Activated CD8-positive, alpha-beta memory T cell treated with anti-CD3 and anti-CD28 coated beads for 24 hours (primary cell): ENCODE results near the gene MAN2A1.

Experiments used
- DNase-seq: peaks from one replicate; pipeline ENCODE4 v3.0.0-alpha.2; 2020

The MAN2A1 gene

DNA sequence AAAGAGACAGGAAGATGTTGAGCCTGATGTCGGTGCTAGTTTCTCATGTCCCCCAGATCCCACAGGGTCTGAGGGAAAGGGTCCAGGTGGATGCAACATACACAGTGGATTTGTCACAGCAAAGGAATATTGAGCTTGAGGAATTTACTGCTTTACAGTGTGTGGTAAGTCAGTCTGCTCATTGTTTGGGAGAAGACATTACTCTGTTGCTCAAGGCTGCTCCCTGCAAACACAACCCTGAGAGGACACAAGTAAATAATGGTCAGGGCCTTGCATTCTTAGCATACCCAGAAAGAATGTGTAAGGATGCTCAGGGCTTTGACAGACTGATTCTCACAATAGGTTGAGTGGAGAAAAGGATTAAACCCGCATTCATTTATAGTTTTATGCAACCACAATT is 7.3 kb upstream of the MAN2A1 start:
- DNase-seq: no peak

DNA sequence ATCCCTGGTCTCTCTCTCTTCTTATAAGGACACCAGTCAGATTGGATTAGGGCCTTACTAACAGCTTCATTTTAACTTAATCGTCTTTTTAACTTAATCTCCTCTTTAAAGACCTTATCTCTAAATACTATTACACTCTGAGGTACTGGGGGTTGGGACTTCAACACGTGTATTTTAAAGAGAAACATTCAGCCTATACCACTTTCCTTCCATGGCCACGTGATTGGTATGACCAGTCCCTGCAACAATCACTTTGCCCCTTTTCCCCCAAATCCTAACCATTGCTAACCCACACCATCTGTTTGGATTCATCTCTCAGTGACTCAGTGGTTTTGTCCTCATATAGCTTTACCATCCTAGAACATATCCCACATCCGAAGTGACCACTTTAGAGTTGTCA is 3.8 kb upstream of the MAN2A1 start:
- DNase-seq: no peak

DNA sequence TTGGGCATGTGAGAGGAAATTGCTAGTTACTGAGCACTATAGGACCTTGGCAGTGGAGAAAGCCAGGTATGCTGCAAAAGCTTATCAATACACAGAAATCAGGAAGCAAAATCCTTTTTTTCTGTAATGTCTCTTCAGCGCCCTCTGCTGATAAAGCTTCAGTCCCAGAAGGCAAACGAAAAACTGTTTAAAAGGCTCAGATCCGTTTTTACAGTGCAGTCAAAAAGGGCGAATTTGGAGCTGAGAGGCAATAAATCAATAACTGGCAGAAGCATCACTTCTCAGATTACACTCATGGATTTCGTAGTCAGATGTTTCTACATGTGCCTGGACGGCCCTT is 1.1 kb upstream of the MAN2A1 start:
- DNase-seq: no peak

DNA sequence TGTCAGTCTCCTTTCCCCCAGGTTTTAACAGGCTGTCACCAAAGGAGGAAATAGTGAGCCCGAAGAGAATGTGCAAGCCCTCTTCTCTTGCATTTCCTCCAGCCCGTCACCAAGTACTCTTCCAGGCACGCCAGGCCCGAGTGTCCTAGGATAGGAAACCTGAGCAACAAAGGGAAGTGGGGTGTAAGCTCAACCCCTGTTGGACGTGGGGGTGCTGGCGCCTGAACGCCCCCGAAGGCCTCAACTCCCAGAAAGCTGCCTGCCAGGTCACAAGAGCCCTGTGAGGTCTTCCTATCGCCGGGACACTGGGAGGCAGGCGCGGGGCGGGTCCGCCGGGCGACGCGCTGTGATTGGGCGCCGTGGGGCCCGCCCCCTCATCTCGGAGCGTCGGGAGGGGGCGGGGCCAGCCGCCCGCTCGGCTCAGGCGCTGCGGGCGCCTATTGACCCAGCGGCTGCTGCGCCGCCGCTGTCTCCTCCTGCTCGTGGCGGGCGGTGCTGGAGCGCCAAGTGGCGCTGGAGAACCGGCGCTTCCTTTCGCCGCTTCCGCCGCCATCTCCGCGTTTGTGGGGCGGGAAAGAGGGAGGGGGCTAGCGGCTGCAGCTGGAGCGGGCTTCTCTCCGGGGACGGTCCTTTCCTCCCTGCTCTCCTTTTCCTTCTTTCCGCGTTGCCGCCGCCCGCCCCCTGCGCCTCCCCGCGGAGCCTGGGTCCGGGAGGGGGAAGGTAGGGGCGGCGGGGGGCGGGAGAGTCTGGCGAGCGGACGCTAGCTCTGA is 572 bp upstream of the MAN2A1 start:
- peak; percentile 90 for DNase-seq

DNA sequence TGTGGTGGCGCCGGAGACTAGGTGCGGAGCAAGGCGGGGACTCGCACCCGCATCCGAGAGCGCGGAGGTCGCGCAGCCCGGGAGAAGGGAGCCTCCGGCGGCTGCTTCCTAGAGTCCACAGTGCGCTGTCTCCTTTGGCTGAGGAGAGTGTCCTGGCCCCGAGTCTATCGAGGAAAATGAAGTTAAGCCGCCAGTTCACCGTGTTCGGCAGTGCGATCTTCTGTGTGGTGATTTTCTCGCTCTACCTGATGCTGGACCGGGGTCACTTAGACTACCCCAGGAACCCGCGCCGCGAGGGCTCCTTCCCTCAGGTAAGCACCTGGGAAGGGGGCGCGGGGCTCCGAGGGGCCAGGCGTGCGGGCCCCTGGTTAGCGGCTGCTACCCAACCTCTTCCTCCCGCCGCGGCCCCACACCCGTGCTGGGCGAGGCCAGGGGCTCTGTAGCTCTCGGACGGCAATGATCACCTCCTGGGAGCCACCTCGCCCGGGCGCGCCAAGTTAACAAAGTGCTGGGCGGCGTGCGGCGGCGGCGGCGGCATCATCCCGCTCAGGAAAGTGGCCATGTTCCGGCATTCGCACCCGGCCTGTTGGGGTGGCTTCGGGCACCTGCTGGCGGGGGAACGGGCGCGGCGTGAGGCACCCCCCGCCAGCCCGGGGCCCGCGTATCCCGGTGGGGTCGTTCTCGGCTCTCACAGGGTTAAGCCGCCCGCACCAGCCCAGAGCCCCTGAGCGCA is 681 bp downstream of the MAN2A1 start:
- DNase-seq: peak; percentile 79

DNA sequence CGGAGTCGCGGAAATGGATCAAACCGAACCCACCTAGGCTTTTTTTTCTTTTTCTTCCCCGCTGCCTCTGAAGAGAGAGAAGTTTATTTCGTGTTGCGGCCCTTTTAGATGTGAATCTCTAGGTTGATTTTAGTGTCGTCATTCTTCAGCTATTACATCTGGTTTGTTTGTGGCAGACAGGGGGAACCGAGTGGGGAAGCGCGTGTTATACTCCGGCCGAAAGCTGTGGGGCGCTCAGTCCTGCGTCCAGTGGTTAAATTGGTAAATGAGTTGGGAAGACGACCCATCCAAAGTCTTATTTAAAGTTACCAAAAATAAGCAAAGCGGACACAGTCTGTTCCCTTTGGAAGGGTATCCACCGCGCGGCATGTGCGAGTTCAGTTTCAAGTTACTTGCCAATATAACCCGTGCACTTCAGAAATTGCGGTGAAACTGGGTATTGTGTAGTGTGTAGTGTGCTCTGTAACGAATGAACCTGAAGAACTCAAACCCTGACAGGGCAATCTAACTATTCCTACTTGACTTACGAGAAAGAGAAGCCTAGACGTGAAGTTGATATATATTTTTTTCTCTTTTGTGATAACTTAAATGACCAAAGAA is 1.3 kb downstream of the MAN2A1 start:
- DNase-seq: peak; percentile 76

DNA sequence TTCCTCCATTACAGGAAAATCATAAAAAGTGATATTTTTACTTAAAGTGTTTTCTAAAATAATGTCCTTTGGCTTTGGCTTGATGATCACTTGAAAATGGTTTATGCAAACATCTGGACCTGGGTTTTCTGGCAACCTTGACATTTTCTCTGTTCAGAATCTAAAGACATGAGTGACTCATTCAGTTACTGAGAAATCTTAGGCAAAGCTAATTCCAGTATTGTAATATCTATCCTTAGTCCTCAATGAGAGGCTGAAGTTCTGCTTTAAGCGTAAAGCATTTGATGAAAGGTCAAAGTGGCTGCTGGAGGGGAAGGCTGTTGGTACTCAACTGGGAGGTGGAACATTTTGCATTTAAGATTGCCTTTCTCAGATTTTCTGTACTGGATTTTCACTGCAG is 2.3 kb downstream of the MAN2A1 start:
- no peak for DNase-seq

DNA sequence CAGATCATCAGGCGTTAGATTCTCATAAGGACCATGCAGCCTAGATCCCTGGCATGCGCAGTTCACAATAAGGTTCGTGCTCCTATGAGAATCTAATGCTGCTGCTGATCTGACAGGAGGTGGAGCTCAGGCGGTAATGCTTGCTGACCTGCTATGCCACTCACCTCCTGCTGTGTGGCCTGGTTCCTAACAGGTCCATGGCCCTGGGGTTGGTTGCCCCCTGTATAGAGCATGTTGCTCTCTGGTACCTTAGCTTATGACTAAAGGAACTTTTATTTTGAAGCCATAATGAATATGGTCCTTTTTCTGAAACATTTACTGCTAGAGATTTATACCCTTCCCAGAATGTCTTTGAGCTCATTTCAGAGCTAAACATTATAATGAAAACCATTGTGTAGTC is 3.1 kb downstream of the MAN2A1 start:
- no peak for DNase-seq

DNA sequence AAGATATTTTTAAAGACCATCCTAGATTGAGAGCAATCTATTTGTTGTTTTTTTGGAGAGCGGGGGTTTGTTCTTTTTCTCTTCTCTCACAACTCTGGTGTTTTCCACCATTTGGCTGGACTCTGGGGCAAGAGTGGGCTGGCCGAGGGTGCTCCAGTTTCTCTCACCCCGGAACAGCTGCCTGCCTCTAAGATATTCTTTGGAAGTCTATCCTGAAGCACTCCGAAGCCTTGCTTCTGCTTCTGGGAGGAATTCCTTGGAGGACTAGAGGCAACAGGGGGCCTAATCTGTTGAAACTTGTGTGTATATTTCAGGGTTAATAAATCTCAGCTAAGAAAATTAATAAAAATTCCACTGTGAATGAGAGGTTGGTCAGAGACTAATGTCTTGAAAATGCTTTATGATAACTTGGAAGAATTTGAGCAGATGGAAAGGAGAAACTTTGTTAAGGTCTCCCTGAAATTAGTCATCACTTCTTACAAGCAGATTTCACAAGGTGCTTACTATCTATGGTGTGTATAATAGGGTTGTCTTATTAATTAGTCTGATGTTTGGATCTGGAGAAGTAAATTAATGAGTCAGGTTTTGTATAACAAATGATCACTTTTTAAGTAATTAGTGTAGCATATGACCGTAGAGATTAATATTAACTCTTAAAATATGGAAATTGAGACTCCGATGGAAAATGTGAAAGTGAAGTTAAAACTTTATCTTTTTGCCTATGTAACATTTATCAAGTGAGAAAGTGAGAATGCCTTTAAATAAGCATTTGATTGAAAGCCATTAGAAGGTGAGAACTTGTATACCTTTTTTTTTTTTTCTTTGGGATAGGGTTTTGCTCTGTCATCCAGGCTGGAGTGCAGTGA is 4.0 kb downstream of the MAN2A1 start:
- no peak for DNase-seq

DNA sequence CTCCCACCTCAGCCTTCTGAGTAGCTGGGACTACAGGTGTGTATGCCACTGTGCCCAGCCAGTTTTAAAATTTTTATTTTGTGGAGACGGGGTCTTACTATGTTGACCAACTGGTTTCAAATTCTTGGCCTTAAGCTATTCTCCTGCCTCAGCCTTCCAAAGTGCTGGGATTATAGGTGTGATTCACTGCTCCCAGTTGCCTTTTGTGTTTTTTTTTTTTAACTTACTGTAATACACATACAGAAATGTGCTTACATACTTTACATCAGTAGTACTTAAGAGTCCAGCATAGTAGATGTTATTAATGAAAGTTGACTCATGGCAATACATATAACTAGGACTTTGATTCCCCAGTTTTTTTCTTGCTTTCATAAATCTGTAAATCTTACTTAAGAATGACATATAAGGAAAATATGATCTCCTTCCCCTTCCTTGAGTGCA is 4.7 kb downstream of the MAN2A1 start:
- DNase-seq: no peak

DNA sequence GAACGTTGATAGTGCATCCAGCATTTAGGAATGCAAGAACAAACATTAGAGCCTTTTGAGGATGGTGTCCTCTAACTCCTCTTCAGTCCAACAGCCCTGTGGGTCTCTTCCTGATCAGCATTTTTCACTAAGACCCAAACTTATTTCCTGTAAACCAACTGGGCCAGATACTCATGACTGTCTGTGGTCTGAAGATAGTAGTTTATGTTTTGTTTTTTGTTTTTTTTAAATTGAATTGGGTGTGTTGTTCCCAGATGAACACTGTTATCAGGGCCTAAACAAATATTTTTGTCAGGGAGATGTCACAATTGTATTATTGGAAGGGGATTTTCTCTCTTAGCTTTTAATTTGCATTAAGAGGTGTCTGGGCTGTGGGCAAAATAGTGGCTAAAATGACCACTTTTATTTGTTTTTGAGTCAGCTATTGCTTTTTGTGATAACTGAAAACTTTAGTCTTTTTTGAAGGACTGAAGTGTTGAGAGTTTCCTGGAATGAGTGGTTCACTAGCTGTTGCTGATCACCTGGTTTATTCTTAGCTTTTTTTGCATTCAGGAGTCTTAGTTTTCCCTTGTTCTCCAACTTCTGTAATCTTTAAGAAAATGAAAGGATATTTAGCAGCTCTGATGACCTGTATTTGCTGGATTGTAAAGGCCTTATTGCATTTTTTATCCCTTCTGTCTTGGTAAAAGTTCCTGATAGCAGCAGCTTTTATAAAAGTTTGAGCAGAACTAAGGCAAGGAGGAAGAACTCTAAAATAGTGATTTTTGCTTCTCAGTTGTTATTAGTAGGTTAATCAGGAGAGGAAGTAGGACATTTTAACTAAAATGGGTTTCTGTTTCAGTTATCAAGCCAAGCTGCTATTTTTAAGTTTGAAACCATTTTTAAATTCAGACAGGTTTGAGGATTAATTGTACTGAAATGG is 5.5 kb downstream of the MAN2A1 start:
- DNase-seq: no peak

DNA sequence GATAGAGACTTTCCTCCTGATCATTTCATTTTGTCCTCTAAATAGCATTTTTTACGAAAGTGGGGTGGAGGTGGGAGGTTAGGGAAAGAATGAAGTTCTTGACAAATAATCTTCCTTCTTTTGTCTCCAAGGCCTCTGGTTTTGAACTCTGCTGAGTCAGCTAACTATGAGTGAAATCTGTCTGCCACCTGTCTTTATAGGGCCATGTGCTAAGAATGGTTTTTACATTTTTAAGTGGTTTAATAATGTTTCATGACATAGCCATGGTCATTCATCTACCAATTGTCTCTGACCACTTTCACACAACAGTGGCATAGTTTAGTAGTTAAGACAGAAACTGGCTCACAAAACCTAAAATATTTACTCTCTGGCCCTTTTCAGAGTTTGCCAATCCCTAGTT is 7.6 kb downstream of the MAN2A1 start:
- DNase-seq: no peak

DNA sequence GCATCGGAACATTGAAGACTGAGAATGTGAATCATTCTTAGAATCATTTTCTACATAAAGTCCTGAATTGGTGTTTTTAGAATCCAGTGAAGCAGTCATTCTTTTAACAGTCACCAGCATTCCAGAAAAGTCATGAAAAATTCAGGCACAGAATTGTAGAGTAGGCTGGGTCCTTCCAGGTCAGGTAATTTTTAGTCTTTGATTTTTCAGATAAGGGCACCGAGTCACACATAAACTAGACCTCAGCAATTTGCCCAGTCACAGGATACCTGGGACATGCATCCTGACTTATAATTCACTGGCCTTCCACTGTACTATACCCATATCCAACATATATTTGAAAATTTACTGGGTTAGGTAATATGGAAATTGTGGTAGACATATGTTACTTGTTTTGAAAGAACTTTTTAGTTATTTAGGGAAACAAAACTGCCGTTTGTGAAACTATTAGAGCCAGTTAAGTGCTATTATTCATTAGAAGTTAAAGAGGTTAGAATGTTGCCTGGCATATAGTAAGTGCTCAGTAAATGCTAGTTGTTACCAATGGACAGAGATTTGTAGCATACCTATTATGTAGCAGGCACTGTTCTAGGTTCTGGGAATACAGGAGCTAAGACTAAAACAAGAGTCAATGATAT is 10.9 kb downstream of the MAN2A1 start:
- no peak for DNase-seq

DNA sequence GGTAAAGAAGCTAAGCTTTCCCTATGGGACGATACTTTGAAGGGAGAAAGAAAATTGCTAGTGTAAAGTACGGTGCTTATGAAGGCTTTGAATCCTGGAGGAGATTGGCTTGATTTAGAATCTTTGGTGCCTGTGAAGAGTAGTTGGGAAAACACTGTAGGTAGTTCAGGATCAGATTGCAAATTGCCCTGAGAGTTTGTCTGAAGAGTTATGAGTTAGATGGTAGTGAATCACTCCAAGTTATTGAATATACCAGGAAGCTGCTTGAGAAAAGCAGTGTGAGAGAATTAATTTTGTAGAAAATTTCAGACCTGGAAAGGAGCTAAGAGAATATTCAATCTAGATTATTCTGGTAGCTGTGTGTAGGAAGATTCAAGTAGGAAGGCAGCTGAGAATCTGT is 11.5 kb downstream of the MAN2A1 start:
- DNase-seq: no peak

DNA sequence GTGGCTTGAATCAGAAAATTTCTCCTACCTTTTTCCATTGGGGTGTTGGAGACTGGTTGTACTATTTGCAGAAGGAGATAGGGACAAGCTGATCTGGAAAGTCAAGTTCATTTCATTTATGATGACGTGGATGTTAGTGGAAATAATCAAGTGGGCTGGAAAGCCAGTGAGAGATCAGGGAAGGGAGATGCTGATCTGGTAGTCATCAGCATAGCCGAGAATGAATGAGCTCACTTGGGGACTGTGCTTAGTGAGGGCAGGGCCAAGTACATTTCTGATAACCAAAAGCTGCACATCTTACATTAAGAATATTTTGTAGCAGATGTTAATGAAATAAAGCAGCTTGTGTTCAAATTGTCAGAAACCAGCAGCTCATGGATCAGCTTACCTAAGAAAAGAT is 12.1 kb downstream of the MAN2A1 start:
- no peak for DNase-seq

DNA sequence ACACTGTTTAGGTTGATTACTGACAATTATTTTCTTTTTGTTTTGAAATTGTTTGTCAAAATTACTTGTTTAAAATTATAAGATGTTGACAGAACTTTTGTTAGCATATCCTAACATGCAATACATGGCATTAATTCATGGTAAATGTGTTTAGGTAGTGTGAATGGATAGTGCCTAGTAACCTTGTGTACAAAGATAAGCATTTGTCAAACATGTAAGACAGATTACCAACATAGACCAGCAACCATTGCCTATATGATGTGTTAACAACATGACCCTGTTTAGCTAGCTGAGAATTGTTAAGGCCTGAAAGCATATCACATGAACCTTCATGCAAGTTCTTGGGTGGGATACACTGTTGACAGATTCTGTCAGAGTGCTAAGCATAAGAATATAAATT is 13.4 kb downstream of the MAN2A1 start:
- DNase-seq: no peak

DNA sequence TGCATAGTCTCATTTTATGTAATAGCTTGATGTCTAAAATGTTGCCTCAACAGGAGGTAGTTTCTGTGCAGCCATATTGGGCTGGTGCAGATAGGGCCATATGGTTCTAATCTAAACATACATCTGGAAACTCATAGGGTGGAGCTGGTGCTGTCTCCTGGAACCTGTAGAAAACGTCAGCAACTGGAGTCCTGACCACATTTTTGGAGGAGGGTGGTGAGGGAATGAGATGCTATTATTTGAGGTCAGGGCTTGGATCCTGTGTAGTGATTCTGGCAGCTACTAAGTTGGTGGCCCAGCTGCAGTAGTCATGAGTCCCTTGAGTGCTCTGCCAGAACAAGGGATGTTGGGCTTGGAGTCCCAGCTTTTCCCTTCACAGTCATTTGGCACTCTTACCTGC is 14.1 kb downstream of the MAN2A1 start:
- no peak for DNase-seq

DNA sequence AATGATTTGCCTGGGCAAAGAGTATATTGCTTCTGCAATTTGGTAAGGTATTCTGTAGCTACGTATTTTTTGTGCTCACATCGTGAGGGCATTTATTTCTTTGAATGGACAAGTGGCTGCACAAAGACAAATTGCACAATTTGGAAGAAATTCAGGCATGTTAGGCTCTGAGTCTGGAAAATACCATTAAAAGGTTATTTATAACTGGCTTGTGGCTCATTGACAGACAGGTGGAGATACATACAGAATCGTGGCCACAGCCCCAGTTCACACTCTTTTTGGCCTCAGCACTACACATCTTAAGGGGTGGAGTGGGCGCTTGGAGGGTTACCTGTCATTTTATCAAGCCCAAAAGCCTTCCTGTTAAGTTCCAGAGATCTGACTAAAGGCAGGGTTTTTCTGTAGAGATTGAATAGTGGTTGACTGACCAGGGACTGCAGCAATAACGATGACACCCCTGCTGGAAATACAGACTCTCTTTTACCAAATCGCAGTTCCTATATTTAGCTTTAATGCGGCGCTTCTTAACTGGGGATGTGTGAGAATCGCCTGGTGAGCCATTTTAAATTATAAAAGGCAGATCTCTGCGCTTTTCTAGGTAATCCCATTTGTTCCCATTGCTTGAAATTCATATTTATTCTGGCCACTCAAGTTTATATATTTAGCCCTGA is 14.7 kb downstream of the MAN2A1 start:
- no peak for DNase-seq

DNA sequence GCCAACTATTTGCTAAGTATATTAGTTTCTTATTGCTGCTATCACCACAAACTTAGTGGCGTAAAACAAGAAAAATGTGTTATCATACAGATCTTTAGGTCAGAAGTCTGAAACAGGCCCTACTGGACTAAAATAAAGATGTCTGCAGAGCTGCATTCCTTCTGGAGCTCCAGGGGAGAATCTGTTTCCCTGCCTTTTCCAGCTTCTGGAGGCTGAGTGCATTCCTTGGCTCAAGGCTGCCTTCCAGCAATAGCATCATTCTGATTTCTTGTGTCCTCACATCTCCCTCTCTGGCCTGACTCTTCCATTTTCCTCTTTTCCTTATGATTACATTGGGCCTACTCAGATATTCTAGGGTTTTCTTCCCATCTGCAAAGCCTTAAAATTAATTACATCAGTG is 15.9 kb downstream of the MAN2A1 start:
- DNase-seq: no peak

DNA sequence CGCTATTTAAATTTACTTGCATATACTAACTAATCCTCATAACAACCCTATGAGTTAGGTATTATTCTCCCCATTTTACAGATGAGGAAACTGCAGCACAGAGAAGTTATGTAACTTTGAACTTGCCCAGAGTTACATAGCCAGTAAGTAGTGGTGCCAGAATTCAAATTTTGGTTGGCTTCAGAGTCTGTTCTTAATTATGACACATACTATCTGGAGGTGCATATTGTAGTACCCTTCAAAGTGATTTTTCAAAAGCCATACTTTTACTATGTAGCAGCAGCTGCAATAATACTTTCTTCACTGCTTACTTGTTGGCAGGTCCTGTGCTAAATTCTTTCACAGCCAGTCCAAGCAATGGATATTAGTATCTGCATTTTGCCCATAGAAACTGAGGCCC is 16.4 kb downstream of the MAN2A1 start:
- no peak for DNase-seq

DNA sequence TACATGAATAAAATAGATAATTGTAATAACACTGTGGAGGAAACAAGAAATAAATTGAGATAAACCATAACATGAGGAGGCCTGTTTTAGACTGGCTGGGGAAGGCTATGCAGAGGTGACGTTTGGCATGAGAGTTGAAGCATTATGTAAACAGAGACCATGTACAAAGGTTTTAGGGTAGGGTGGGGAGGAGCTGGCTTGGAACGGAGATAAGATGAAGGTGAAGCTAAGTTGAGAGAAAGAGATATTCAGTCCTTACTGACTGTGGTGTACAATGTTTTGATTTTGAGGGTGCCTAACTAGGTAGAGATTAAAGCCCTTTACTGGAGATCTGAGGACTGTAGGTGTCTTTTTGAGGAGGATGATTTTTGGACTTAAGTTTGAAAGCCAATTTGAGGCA is 17.8 kb downstream of the MAN2A1 start:
- DNase-seq: no peak
